ENCODE measurements around the gene ADAM10. TPM values are rescaled to one million over a fixed set of nuclear protein-coding genes. Genes with fewer than 3 reads are reported as not detected.

The ADAM10 gene
- total RNA-seq, 4 donors from 2014 or later, result 20.1 to 42.5 (median 33.4) TPM

GRCh38 chr15:58554758-58555157 is 194.7 kb downstream of the ADAM10 start:
- TF ChIP-seq, protein P1, sequence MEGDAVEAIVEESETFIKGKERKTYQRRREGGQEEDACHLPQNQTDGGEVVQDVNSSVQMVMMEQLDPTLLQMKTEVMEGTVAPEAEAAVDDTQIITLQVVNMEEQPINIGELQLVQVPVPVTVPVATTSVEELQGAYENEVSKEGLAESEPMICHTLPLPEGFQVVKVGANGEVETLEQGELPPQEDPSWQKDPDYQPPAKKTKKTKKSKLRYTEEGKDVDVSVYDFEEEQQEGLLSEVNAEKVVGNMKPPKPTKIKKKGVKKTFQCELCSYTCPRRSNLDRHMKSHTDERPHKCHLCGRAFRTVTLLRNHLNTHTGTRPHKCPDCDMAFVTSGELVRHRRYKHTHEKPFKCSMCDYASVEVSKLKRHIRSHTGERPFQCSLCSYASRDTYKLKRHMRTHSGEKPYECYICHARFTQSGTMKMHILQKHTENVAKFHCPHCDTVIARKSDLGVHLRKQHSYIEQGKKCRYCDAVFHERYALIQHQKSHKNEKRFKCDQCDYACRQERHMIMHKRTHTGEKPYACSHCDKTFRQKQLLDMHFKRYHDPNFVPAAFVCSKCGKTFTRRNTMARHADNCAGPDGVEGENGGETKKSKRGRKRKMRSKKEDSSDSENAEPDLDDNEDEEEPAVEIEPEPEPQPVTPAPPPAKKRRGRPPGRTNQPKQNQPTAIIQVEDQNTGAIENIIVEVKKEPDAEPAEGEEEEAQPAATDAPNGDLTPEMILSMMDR (IDR thresholded peaks at IDR 0.05 in 4 of 5, conservative IDR thresholded peaks at IDR 0.05 in 1 of 5), result no peak
- no peak for TF ChIP-seq POLR2A (IDR thresholded peaks at IDR 0.05)
- Histone ChIP-seq H3K4me3 (no peak overlapping the region), H3K9me3 (no peaks in the 10 kb centered on the region), H3K4me1 (peaks cover 3 to 6% of the 10 kb centered on the region in 2 donors), H3K36me3 (no peaks in the 10 kb centered on the region), H3K27me3 (no peaks in the 10 kb centered on the region), H3K27ac (no peak overlapping the region)
- no peak for DNase-seq
- in situ Hi-C loops (cut with MboI; ENCODE audit: low sequenced_read_pairs in 4 of 4) (no loop called here), intact Hi-C loops (cut with DNase I; ENCODE audit: low total_unique reads) (no loop called here)
- ATAC-seq, result no peak

GRCh38 chr15:58553365-58553918 is 196.1 kb downstream of the ADAM10 start:
- TF ChIP-seq, protein P1 (IDR thresholded peaks at IDR 0.05 in 4 of 5, conservative IDR thresholded peaks at IDR 0.05 in 1 of 5), result no peak
- no peak for TF ChIP-seq POLR2A (IDR thresholded peaks at IDR 0.05)

DNA sequence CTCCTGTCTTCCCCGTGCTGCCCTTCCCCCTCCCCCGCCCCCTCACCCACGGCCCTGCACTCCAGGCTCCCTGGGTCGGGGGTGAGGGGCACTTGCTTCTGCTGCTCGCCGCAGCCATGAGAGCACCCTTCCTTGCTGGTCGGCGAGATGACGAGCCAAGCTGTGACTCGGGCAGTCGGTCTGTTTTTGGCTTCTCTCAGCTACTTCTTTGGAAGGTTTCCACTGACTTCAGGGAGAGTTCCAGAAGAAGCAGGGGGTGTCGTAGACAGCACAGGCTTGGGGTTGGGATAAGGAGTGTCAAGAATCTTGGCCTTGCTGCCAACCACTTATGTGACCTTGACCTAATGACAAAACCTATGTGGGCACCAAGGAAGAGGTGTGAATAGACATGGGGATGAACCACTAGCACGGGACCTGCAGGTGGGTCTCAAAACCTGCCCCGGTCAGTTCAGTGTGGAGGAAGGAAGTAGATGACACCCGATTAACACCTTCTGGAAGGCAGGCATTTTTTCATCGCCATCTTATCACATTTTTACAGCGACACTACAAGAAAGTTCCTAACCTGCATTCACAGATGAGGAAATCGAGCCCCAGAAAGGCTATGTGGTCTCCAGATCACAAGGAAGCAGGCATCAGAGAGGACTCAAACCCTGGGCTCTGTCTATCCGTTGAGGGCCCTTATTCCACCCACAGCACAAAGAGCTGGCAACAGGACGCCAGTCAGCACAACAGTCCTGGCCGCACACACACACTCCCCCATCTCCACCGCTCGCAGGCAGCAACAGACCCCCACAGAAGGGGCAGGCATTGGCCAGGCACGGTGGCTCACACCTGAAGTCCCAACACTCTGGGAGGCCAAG is 196.8 kb downstream of the ADAM10 start:
- intact Hi-C loops (cut with DNase I; ENCODE audit: low total_unique reads), result no loop called here
- in situ Hi-C loops (cut with MboI; ENCODE audit: low sequenced_read_pairs in 4 of 4), result no loop called here
- H3K27me3 ChIP-seq, result no peaks in the 10 kb centered on the region
- H3K27ac ChIP-seq, result no peak overlapping the region
- peaks cover 10 to 24% of the 10 kb centered on the region in 2 donors for H3K4me1 ChIP-seq
- no peaks in the 10 kb centered on the region for H3K36me3 ChIP-seq
- H3K4me3 ChIP-seq, result no peak overlapping the region
- ATAC-seq (no peak), DNase-seq (no peak)
- H3K9me3 ChIP-seq, result no peaks in the 10 kb centered on the region
- no peak for TF ChIP-seq POLR2A (IDR thresholded peaks at IDR 0.05)
- TF ChIP-seq, protein P1 (IDR thresholded peaks at IDR 0.05 in 4 of 5, conservative IDR thresholded peaks at IDR 0.05 in 1 of 5), result no peak

More at GRCh38 chr15:58553365-58553918, 196.1 kb downstream of the ADAM10 start:
- intact Hi-C loops (cut with DNase I; ENCODE audit: low total_unique reads), result no loop called here
- in situ Hi-C loops (cut with MboI; ENCODE audit: low sequenced_read_pairs in 4 of 4), result no loop called here
- Histone ChIP-seq H3K9me3 (no peaks in the 10 kb centered on the region), H3K36me3 (no peaks in the 10 kb centered on the region), H3K4me1 (peaks cover 8 to 19% of the 10 kb centered on the region in 2 donors), H3K27me3 (no peaks in the 10 kb centered on the region), H3K27ac (no peak overlapping the region), H3K4me3 (no peak overlapping the region)
- DNase-seq (no peak), ATAC-seq (no peak)

DNA sequence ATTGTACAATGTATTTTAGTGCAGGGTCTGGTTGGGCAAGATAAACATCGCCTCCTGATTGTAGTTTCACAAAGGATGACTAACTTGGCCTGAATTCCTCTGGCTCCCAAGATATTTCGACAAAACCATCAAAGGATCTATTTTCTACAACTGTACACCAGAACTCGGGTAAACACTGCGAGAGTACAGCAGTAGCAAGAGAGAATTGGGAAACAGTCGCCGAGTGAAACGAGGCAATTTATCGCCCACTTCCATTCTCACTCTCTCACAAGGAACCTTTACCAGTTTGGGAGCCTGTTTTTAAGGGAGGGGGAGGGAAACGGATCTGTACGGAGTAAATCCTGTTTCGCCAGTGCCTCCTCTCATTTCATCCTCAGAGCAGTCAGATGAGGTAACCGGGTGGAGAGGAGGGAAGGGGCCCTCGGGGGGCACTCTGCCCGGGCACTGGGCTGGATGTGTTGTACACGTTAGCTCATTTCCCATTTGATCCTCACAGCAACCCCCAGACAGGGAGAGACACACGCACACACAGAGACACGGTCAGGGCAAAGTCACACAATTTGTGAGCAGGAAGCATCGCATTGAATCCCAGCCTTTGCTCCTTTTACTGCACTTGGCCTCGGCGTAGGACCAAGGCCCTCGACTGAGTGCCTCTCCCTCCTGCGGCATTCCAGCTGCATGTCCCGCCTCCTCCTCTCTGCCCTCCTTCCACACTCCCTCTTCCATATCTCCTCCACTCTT is 197.6 kb downstream of the ADAM10 start:
- no peak for TF ChIP-seq POLR2A (IDR thresholded peaks at IDR 0.05)
- TF ChIP-seq, protein P1 (IDR thresholded peaks at IDR 0.05 in 4 of 5, conservative IDR thresholded peaks at IDR 0.05 in 1 of 5), result no peak
- peaks cover 15 to 30% of the 10 kb centered on the region in 2 donors for H3K4me1 ChIP-seq
- no peak overlapping the region for H3K27ac ChIP-seq
- H3K9me3 ChIP-seq, result no peaks in the 10 kb centered on the region
- ATAC-seq, result peak in 1 of 2 donors; percentile 35
- DNase-seq, result no peak
- no peaks in the 10 kb centered on the region for H3K27me3 ChIP-seq
- no peaks in the 10 kb centered on the region for H3K36me3 ChIP-seq
- in situ Hi-C loops (cut with MboI; ENCODE audit: low sequenced_read_pairs in 4 of 4) (no loop called here), intact Hi-C loops (cut with DNase I; ENCODE audit: low total_unique reads) (no loop called here)
- peak overlapping the region in 1 of 4 donors; percentile 4 for H3K4me3 ChIP-seq
